Mucosa of stomach (tissue), 1 donor: ENCODE measurements around the gene XXYLT1.

Experiments used
- H3K27me3 ChIP-seq: one replicate; pipeline ENCODE4 v1.7.0; 2013; ENCODE audit warnings: mild to moderate bottlenecking, low read length; ENCODE audit not compliant: control insufficient read depth, insufficient read depth
- H3K36me3 ChIP-seq: one replicate; pipeline ENCODE4 v1.7.0; 2013; ENCODE audit warnings: low read length; ENCODE audit not compliant: control insufficient read depth, insufficient read depth
- H3K4me1 ChIP-seq: one replicate; pipeline ENCODE4 v1.7.0; 2013; ENCODE audit warnings: mild to moderate bottlenecking, low read length; ENCODE audit not compliant: control insufficient read depth, insufficient read depth
- H3K4me3 ChIP-seq: one replicate; pipeline ENCODE4 v1.7.0; 2013; ENCODE audit warnings: low read length
- H3K9ac ChIP-seq: one replicate; pipeline ENCODE4 v1.7.0; 2013; ENCODE audit warnings: mild to moderate bottlenecking, low read length, moderate library complexity
- H3K9me3 ChIP-seq: one replicate; pipeline ENCODE4 v1.7.0; 2013; ENCODE audit warnings: mild to moderate bottlenecking, low read length, moderate library complexity; ENCODE audit not compliant: control insufficient read depth
- donor health status: Pancreatic carcinoma.

XXYLT1 gene

DNA sequence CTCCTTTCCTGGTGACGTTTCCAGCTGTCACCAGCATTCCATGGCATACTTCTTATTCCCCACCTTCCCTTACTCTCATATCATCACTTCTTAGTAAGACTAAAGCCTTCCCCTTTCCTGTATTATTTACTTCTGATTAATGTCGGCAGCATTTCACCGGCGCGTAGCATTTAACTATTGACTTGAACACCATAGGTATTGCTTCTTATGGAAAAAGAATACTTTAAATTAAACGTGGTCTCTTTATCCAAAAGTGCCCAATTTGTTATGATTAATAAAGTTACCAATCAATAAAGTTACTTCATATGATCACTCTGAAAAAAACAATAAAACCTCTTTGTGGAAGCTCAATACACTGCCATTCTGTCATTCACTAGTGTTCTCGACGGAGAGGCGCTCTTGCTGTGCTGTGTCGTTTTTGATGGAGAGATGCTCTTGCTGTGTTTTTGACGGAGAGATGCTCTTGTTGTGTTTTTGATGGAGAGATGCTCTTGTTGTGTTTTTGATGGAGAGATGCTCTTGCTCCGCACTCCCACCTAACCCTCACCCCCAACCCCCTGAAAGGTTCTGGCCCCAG lies 165.0 kb downstream of the XXYLT1 start:
- Histone ChIP-seq H3K27me3 (no peaks in the 10 kb centered on the region), H3K9me3 (no peaks in the 10 kb centered on the region), H3K4me3 (no peak overlapping the region), H3K9ac (no peak overlapping the region), H3K36me3 (no peaks in the 10 kb centered on the region), H3K4me1 (peaks cover 16% of the 10 kb centered on the region)

DNA sequence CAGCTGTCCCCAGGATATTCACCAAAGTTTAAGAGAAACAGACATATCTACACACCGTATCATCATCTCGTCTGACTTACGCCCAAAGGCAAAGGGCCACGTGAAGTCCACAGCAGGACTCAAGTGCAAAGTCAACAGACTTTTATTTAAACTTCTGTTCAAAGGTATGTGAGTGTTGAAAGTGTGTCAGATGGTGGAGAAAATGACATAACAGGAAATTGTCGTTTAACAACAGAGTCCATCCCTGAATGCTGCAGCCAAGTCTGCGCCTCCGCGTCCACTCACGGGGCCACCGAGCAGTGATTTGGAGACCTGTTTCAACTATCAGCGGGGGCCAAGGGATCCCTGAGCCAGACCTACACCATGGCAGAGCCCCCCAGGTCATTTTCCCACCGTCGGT lies 165.6 kb downstream of the XXYLT1 start:
- H3K9ac ChIP-seq, result no peak overlapping the region

DNA sequence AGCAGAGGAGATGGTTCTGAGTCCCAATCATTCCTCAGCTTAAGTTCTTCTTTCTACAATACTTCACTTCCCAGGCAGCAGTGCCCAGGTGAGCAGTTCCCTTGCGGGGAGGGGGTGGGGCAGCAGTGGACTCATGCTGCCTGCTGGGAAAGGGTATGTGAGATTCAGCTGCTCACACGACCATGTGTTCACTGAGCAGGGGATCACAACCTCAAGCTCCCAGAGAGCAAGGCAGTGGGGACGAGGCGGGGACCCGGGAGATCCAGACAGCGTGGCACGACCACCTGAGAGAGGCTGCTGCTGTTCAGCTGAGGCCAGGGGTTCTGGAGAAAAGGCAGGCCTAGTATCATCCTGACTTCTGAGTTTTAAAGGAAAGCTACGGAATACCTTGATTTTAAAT lies 166.6 kb downstream of the XXYLT1 start:
- Histone ChIP-seq H3K9ac (no peak overlapping the region), H3K9me3 (no peaks in the 10 kb centered on the region), H3K27me3 (no peaks in the 10 kb centered on the region), H3K4me1 (peaks cover 16% of the 10 kb centered on the region), H3K4me3 (no peak overlapping the region), H3K36me3 (no peaks in the 10 kb centered on the region)

More for the DNA sequence above, 165.6 kb downstream of the XXYLT1 start:
- Histone ChIP-seq H3K4me1 (peaks cover 16% of the 10 kb centered on the region), H3K27me3 (no peaks in the 10 kb centered on the region), H3K36me3 (no peaks in the 10 kb centered on the region), H3K9me3 (no peaks in the 10 kb centered on the region), H3K4me3 (no peak overlapping the region)

DNA sequence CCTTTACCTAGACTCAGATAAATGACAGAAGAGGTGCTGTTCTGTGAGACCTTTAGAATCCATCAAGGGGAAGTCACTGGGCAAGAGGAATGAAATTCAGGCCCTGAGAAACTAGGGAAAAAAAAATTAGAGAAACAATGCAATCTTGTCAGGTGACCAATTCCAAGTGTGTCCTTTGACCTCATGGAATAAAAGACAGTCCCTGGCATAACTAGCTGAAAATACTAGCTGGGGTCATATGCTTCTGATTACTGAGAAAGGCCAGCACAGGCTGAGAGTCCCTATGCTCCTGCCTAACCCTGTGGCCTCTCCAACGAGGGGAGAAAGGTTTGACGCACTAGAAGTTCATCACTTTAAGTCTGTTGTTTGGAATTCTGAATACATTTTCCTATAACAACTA lies 167.3 kb downstream of the XXYLT1 start:
- Histone ChIP-seq H3K4me1 (peaks cover 16% of the 10 kb centered on the region), H3K27me3 (no peaks in the 10 kb centered on the region), H3K9me3 (no peaks in the 10 kb centered on the region), H3K9ac (no peak overlapping the region), H3K36me3 (no peaks in the 10 kb centered on the region), H3K4me3 (no peak overlapping the region)

DNA sequence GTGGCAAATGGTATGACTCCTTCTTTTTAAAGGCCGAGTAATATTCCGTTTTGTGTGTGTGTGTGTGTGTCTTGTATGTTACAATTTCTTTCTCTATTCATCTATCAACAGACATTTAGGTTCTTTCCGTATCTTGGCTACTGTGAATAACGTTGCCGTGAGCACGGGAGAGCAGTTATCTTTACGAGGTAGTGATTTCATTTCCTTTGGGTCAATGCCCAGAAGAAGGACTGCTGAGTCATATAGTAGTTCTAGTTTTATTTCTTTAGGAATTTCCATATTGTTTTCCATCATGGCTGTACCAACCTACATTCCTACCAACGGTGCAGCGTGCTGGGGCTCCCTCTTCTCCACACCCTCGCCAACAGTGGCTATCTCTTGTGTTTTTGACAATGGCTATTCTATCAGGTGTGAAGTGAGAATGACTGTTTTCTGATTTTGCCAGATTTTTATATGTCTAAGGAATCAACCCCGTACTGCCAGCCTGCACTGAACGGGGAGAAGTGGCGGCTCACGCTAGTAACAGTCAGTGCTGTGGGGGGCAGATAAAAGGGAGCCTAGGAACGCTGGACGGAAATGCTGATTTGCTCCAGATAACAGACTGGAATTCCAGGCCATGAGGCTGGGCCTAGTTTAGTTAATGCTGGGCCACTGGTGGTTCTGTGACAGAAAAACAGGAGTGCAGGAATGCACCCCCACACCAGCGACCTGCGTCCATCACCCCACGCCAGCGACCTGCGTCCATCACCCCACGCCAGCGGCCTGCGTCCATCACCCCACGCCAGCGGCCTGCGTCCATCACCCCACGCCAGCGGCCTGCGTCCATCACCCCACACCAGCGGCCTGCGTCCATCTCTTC lies 168.1 kb downstream of the XXYLT1 start:
- H3K27me3 ChIP-seq, result no peaks in the 10 kb centered on the region
- peaks cover 16% of the 10 kb centered on the region for H3K4me1 ChIP-seq
- no peaks in the 10 kb centered on the region for H3K36me3 ChIP-seq
- no peaks in the 10 kb centered on the region for H3K9me3 ChIP-seq
- no peak overlapping the region for H3K9ac ChIP-seq
- H3K4me3 ChIP-seq, result no peak overlapping the region

DNA sequence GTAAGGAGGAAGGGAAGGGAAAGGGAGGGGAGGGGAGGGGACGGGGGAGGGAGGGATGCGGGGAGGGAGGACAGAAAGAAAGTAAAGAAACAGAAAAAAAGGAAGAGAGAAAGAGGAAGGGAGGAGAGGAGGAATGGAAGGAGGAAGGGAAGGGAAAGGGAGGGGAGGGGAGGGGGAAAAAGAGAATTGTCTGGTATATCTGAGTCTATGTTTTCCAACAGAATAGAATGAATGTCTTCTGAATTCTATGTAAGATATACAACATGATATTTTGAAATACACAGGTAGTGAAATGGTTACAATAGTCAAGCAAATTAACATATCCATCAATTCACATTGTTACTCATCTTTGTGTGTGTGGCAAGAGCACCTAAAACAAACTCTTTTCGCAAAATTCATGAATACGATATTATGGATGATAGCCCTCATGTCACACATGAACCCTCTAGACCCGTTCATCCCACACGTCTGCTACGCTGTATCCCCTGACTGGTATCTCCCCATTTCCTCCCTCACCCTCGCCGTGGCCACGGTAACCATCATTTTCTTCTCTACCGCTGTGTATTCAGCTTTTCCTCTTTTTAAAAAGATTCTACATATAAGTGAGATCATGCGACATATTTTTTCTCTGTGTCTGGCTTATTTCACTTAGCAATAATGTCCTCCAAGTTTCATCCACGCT lies 168.9 kb downstream of the XXYLT1 start:
- Histone ChIP-seq H3K4me3 (no peak overlapping the region), H3K4me1 (peaks cover 16% of the 10 kb centered on the region), H3K9ac (no peak overlapping the region), H3K9me3 (no peaks in the 10 kb centered on the region), H3K36me3 (no peaks in the 10 kb centered on the region), H3K27me3 (no peaks in the 10 kb centered on the region)

DNA sequence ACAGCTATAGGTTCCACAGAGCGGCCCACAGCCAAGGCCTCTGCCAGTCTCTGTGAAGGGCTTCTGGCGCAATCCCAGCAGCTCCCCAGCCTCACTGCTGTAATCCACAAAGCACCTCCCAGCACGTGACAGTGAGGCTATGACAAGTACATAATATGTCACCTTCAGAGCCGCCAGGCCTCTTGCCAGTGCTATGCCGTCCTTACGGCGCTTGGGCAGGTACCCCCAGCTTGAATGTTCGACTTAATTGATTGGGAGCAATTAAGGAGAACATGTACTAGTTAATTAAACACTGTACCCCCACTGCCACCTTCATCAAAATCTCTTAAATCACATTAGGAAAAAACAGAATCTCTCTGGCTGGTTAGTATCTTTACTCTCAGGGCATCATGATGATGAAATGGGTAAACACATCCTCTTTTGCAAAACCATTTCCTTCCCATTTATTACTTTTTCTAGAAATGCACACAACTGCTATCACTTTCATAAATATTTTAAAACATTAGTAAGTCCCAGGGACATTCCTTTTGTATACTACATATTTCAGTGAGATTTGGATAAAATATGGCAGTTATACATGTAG lies 169.9 kb downstream of the XXYLT1 start:
- H3K4me3 ChIP-seq, result no peak overlapping the region
- peaks cover 16% of the 10 kb centered on the region for H3K4me1 ChIP-seq
- H3K9ac ChIP-seq, result no peak overlapping the region
- no peaks in the 10 kb centered on the region for H3K36me3 ChIP-seq
- no peaks in the 10 kb centered on the region for H3K9me3 ChIP-seq
- H3K27me3 ChIP-seq, result no peaks in the 10 kb centered on the region

DNA sequence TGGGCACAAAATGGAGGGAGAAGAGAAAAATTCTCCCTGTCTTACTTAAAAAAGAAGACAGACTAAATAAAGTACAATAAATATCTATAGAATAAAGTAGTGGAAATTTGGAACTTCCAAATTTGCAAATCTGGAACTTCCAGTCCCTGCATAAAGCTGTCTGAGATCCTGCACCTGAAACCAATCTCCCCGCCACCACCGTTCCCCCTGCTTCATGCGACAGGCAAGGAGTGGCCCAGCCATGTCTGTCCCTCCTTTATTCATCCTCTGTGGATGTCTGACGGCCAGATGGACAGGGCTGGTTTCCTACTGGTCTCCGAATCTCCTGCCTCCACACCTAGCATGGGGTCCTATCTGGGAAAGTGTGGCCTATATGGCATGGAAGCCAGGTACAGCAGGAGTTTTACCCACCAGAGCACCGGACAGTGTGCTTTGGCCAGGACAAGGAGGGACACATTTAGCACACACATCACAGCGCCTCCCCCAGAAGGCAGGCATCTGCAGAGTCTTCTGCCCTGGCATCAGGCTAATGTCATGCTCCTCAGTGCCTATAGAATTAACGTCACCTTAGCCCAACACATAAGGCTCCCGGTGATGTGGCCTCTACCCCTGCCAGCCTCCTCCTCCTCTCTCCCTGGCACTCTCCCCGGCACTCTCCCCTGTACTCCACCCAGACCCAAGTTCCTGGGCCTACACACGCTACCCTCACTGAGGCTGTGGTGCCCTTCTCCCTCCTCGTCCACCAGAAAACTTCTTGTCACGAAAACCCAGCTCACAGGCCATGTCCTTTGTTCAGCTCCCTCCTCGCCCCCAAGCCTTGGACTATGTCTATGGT lies 170.8 kb downstream of the XXYLT1 start:
- Histone ChIP-seq H3K9me3 (no peaks in the 10 kb centered on the region), H3K4me3 (no peak overlapping the region), H3K36me3 (no peaks in the 10 kb centered on the region), H3K4me1 (peaks cover 10% of the 10 kb centered on the region), H3K27me3 (no peaks in the 10 kb centered on the region), H3K9ac (no peak overlapping the region)

DNA sequence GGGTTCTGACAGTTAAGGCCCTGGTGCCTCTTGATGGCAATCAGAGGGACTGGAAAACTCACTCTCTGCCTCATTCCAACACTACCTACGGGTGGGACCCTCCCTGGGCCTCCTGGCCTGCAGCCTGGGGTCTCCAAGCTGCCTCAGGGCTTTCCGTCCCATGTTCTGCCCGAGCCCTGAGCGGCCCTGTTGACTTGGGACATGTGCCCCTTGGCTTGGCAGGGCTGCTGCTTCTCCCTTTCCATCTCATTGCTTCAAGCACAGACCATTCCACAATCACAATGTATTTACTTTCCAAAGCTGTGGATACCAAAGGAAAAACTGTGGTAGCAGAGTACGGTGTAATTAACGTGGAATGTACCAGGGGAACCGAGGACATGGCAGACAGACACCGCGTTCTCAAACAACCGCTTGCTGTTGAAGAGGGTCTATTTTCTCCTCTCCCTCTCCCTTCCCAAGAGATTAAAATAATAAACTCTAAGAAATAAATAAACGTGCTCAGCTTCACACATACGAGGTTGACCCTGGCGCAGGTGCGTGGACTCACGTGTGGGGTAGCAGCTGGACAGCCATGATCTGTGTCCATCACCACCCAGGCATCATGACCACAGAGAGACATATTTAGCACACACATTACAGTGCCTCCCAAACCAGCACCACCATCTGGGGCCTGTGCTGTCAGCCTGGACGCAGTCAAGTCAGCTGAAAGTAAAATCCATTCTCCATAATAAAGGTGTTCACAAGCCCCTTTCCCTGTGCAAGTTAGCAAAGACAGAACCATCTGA lies 172.0 kb downstream of the XXYLT1 start:
- no peak overlapping the region for H3K9ac ChIP-seq
- H3K4me1 ChIP-seq, result peaks cover 10% of the 10 kb centered on the region
- H3K36me3 ChIP-seq, result no peaks in the 10 kb centered on the region
- no peaks in the 10 kb centered on the region for H3K9me3 ChIP-seq
- no peaks in the 10 kb centered on the region for H3K27me3 ChIP-seq
- no peak overlapping the region for H3K4me3 ChIP-seq

DNA sequence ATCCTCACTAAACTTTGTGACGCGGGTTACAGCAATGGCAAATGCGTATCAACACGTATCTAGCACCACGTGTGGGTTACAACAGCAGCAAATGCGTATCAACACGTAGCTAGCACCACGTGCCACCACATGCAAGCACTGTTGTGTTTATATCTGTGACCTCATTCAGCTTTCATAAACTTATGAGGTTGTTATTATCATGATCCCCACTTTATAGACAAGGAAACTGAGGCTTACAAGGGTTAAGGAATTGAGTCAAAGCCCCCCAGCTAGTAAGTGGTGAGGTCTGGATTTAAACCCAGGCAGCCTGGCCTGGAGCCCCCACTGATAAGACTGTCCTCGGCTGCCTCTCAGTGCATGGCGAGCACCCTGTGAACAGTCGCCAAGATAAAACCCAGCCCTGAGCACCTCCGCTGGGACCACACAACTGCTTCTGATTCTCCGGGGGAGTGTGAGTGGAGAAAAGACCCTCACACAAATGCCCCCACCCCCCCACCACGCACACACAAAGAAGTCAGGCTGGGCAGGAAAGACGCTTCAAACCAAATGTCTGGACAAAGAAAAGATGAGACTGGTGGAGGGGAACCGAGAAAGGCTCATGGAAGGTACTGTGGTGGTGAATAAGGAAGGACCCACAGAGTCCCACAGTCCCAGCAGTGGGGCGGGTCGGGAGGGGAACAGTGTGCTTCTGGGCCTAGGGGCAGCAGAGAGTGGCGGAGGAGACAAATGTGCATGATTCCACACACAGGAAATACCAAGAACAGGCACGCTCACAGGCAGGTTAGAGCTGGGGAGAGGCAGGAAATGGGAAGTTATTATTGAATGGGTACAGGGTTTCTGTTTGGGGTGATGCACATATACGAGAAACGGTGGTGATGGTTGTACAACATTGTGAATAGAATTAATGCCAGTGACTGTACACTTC lies 173.4 kb downstream of the XXYLT1 start:
- H3K9ac ChIP-seq, result no peak overlapping the region

More for the DNA sequence above, 173.4 kb downstream of the XXYLT1 start:
- no peaks in the 10 kb centered on the region for H3K36me3 ChIP-seq
- H3K4me1 ChIP-seq, result peaks cover 5% of the 10 kb centered on the region
- H3K9me3 ChIP-seq, result no peaks in the 10 kb centered on the region
- H3K27me3 ChIP-seq, result no peaks in the 10 kb centered on the region
- no peak overlapping the region for H3K4me3 ChIP-seq
